NB4 (cell line): ENCODE measurements around the gene LCN2.

Source experiments
- TF ChIP-seq, protein P1 (sequence below): IDR thresholded peaks from one replicate; pipeline ENCODE4 v1.5.1; 2012; ENCODE audit warnings: low read depth, low read length
- TF ChIP-seq, protein P2 (sequence below): IDR thresholded peaks from 2 replicates; pipeline ENCODE4 v1.6.1; 2011; ENCODE audit warnings: low read depth, low read length

DNA sequence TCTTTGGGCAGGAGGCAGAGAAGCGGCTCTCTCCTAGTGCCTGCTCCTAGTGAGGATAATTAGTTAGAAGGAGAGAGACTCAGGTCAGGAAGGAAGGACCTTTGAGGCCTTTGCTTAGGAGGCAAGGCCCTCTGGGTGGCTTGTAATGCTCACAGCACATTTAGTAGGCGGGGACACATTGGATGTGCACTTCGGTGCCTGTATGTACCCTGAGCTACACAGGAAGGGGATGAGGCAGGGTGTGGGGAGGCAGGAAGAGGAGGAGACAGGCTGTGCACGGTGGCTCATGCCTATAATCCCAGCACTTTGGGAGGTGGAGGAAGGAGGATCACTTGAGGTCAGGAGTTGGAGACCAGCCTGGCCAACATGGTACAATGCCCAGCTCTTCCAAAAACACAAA lies 7.2 kb upstream of the LCN2 start:
- TF ChIP-seq, protein P1, sequence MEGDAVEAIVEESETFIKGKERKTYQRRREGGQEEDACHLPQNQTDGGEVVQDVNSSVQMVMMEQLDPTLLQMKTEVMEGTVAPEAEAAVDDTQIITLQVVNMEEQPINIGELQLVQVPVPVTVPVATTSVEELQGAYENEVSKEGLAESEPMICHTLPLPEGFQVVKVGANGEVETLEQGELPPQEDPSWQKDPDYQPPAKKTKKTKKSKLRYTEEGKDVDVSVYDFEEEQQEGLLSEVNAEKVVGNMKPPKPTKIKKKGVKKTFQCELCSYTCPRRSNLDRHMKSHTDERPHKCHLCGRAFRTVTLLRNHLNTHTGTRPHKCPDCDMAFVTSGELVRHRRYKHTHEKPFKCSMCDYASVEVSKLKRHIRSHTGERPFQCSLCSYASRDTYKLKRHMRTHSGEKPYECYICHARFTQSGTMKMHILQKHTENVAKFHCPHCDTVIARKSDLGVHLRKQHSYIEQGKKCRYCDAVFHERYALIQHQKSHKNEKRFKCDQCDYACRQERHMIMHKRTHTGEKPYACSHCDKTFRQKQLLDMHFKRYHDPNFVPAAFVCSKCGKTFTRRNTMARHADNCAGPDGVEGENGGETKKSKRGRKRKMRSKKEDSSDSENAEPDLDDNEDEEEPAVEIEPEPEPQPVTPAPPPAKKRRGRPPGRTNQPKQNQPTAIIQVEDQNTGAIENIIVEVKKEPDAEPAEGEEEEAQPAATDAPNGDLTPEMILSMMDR = no peak
- TF ChIP-seq, protein P2, sequence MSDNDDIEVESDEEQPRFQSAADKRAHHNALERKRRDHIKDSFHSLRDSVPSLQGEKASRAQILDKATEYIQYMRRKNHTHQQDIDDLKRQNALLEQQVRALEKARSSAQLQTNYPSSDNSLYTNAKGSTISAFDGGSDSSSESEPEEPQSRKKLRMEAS = no peak
